GM19351 (cell line): Measurements from ENCODE around the gene HMOX1.
A peak's percentile ranks its signal among the peaks of the same experiment; 100 is the strongest.
"Not testable (repeated sequence)": the region's sequence is repeated elsewhere in the genome, so short reads cannot be mapped to it uniquely, and the experiment has no call there.

Experiments used
- ATAC-seq: cut with Tn5 transposase; IDR thresholded peaks from one replicate; pipeline ENCODE4 v1.9.1; 2021; ENCODE audit warnings: mild to moderate bottlenecking, moderate library complexity; ENCODE audit not compliant: unreplicated experiment

Gene HMOX1

GRCh38 chr22:35378621-35379020 lies 2.3 kb upstream of the HMOX1 start:
- ATAC-seq, result no peak

GRCh38 chr22:35379146-35379993 lies 1.5 kb upstream of the HMOX1 start:
- no peak for ATAC-seq

- ATAC-seq, result no peak
Observed at GRCh38 chr22:35380013-35380412, 883 bp upstream of the HMOX1 start.

GRCh38 chr22:35381424-35382009 lies 621 bp downstream of the HMOX1 start:
- no peak for ATAC-seq

GRCh38 chr22:35383679-35384071 lies 2.8 kb downstream of the HMOX1 start:
- ATAC-seq, result no peak

- no peak for ATAC-seq
Observed at GRCh38 chr22:35384527-35384926, 3.6 kb downstream of the HMOX1 start.

- no peak for ATAC-seq
Observed at GRCh38 chr22:35384975-35385588, 4.2 kb downstream of the HMOX1 start.

- no peak for ATAC-seq
Observed at GRCh38 chr22:35386670-35387288, 5.9 kb downstream of the HMOX1 start.

- no peak for ATAC-seq
Observed at GRCh38 chr22:35390933-35391332, 10.0 kb downstream of the HMOX1 start.

- no peak for ATAC-seq
Observed at GRCh38 chr22:35392357-35392756, 11.5 kb downstream of the HMOX1 start.

GRCh38 chr22:35393116-35394010 lies 12.5 kb downstream of the HMOX1 start:
- no peak for ATAC-seq

- ATAC-seq, result no peak
Observed at GRCh38 chr22:35394011-35394312, 13.1 kb downstream of the HMOX1 start.

- ATAC-seq, result no peak
Observed at GRCh38 chr22:35394810-35395563, 14.1 kb downstream of the HMOX1 start.

- ATAC-seq, result not testable (repeated sequence)
Observed at GRCh38 chr22:35396622-35397021, 15.7 kb downstream of the HMOX1 start.

- no peak for ATAC-seq
Observed at GRCh38 chr22:35397095-35397904, 16.4 kb downstream of the HMOX1 start.

- no peak for ATAC-seq
Observed at GRCh38 chr22:35398591-35398973, 17.7 kb downstream of the HMOX1 start.

- no peak for ATAC-seq
Observed at GRCh38 chr22:35399114-35399677, 18.3 kb downstream of the HMOX1 start.

- peak; percentile 97 for ATAC-seq
Observed at GRCh38 chr22:35399678-35400500, 19.0 kb downstream of the HMOX1 start, which contains the start of gene MCM5. Gene MCM5, plus strand, starts transcription at chr22:35400140. Its CDS starts 299 bp downstream, at chr22:35400439.
